Measurements from ENCODE around the gene LRRC7.
"Not testable (repeated sequence)": the region's sequence is repeated elsewhere in the genome, so short reads cannot be mapped to it uniquely, and the experiment has no call there.

The LRRC7 gene

GRCh38 chr1:69787151-69787550 is 219.4 kb downstream of the LRRC7 start:
- DNase-seq, result no peak

- DNase-seq, result no peak
These were observed 223.6 kb downstream of the LRRC7 start for GRCh38 chr1:69791311-69791710.

GRCh38 chr1:69794831-69795230 is 227.1 kb downstream of the LRRC7 start:
- DNase-seq, result no peak

DNA sequence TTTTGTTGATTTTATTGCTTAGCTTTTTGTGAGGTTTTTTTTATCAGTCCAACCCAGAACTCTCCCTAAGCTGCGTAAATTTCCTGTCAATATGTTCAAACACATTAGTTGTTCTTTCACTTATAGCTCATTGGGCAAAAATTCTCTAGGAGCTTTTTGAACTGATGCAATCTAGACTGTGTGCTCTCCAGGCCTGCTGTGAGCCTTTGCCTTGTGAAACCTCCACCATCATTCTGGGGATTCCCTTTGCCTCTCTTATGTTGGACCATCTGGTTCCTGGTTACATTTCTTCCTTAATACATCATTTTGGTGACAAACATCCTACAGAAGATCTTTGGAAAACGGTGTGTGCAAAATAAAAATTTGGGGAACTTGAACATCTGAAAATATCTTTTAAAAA is 247.2 kb downstream of the LRRC7 start:
- no peak for DNase-seq

DNA sequence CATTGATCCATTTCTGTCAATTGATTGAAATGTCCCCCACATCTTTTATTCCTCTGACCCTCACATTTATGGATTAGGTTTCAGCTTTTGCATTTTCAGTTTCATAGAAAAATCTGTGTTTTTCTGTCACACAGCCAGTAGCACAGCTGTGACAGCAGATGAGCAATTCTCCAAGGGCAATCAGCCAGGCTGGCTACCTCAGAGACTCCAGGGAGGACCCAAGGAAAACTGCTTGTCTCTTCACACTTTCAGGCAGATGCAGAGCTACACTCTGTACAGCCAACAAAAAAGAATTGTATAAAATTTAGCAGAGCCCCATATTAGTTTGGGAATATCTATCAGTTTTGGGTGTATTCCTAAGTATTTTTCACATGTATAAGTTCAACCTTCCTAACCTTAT is 257.2 kb downstream of the LRRC7 start:
- no peak for DNase-seq

DNA sequence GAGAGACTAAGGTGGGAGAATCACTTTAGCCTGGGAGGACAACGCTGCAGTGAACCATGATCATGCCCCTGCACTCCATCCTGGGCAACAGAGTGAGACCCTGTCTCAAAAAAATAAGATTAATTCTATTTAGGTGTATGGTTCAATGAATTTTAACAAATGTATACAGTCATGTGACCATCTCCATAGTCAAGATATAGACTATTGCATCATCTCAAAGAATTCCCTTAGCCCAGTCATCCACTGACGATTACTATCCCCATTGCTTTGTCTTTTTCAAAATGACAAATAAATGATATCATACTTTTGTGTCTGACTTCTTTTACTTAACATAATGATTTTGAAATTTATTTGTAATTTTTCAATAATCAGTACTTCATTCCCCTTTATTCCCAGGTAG is 260.0 kb downstream of the LRRC7 start:
- no peak for DNase-seq

DNA sequence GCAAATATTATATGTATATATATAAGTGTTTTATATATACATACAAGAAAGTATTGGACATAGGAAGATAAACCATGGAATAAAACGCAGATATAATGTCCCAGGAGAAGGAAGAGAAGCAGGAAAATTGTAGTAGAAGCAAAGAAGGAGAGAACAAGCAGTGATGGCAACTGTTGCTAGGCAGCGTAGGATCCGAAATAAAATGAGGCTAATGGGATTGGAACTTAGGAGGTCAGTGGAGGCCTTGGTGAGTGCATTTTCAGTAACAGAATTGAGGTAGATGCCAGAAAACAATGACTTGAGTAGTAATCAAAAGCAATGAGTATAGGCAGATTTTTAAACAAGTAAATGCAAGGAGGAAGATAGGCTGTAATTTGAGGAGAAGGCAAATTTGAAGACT is 265.8 kb downstream of the LRRC7 start:
- no peak for DNase-seq

GRCh38 chr1:69834336-69834735 is 266.6 kb downstream of the LRRC7 start:
- DNase-seq, result no peak

- no peak for DNase-seq
These were observed 268.2 kb downstream of the LRRC7 start for GRCh38 chr1:69835955-69836354.

- DNase-seq, result no peak
These were observed 269.4 kb downstream of the LRRC7 start for GRCh38 chr1:69836971-69837636.

- no peak for DNase-seq
These were observed 274.6 kb downstream of the LRRC7 start for GRCh38 chr1:69842326-69842725.

DNA sequence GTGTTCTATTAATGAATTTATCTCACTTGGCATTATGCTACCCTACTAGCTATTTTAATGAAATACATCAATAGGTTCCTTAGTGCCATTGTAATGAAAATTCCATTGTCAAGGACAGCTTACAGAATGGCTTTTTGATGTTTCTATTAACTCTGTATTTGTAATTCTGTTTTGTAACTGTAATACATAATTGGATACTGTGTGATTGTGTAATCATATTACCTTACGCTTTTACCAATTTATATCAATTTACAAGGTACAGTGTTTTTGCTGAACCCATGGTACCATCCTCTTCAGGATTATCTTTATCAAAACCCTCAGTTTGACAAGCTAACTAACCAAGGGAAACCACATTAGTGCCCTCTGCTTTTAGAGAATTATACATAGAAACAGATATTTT is 277.9 kb downstream of the LRRC7 start:
- no peak for DNase-seq

DNA sequence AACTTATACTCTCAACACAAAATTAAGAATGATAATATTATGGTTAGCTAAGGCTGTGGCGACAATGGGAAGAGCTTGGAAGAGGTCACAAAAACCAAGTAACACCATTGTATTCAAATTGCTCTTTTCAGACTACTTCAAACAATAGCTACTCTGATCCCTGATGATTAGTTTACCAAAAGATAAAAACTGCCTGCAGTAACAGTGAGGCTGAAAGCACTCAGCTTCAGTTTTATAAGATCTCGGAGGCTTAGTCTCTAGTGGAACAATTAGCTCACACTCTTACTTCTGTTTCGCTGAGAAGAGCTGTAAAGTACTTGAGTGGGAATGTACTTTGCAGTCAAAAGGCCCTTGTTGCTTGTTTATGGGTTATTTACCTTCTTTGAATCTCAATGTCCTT is 278.5 kb downstream of the LRRC7 start:
- no peak for DNase-seq

- DNase-seq, result no peak
These were observed 279.9 kb downstream of the LRRC7 start for GRCh38 chr1:69847670-69848069.

- no peak for DNase-seq
These were observed 284.4 kb downstream of the LRRC7 start for GRCh38 chr1:69852151-69852550.

GRCh38 chr1:69852706-69853105 is 285.0 kb downstream of the LRRC7 start:
- no peak for DNase-seq

DNA sequence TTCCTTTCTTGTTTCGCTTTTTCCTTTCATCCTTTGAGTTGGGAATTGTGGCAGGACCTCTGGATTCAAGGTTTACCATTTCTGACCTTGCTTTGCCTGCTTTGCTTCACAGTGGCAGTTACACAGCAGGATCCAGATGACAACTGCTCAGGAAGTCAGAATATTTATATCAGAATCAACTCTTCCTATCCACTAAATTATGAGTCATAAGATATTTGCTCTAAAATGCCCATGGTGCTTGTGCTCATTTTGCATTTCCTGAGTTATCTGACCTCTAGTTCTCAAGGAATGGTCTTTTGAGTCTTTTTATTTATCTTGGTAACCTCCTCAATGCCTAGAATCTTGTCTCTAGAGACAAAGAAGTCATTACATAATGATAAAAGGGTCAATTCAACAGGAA is 290.8 kb downstream of the LRRC7 start:
- no peak for DNase-seq

- DNase-seq, result no peak
These were observed 293.9 kb downstream of the LRRC7 start for GRCh38 chr1:69861641-69862040.

- DNase-seq, result no peak
These were observed 295.2 kb downstream of the LRRC7 start for GRCh38 chr1:69862906-69863305.

- no peak for DNase-seq
These were observed 296.0 kb downstream of the LRRC7 start for GRCh38 chr1:69863704-69864103.

DNA sequence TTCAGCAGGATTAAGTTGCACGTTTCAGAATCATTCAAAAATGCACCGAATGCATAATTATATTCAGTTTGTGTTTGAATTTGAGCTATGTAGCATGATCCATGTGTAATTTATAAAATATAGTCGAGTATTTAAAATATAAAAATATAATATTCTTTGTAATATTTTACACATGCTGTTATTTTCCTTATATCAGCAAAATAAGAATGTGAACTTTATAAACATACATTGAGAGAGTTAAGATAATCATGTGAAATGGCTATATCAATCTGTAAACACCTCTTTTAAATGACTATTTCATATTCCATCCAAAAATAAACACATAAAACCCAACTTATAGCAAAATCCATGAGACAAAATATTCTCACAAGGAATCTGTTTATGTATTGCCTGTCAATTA is 303.7 kb downstream of the LRRC7 start:
- DNase-seq, result no peak

- DNase-seq, result no peak
These were observed 310.6 kb downstream of the LRRC7 start for GRCh38 chr1:69878338-69878737.

DNA sequence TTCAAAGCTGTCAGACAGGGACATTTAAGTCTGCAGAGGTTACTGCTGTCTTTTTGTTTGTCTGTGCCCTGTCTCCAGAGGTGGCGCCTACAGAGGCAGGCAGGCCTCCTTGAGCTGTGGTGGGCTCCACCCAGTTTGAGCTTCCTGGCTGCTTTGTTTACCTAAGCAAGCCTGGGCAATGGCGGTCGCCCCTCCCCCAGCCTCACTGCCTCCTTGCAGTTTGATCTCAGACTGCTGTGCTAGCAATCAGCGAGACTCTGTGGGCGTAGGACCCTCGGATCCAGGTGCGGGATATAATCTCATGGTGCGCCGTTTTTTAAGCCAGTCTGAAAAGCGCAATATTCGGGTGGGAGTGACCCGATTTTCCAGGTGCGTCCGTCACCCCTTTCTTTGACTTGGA is 320.3 kb downstream of the LRRC7 start:
- DNase-seq, result not testable (repeated sequence)

GRCh38 chr1:69888657-69889056 is 320.9 kb downstream of the LRRC7 start:
- no peak for DNase-seq

DNA sequence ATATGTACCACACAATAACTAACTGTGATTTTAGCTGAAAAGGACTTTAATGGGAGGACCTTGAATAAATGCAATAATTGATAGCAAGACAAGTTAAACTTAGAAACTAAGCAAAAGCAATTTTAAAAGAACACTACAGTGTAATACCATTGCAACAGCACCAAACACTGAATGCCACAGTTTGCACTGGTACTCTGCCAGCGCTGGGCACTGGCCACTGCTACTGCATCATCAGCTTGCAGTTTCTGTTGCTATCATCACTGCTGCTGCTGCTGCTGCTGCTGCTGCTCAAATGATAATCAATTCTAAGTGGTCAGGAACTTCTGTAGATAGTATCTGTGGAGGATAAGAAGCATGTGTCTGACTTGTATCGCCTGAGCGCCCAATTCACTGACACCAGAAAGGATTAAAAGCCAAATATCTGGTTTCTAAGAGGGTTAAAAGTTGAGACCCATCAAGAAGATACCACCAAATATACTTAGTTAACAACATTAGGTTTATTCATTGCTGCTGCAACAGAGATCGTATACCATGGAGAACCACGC is 330.8 kb downstream of the LRRC7 start:
- no peak for DNase-seq

All from MV-4-11 (cell line).